ENCODE results near the gene KNDC1. TPM values are rescaled to one million over a fixed set of nuclear protein-coding genes. Genes with fewer than 3 reads are reported as not detected.
A peak's percentile ranks its signal among the peaks of the same experiment; 100 is the strongest.

KNDC1 gene
- total RNA-seq, 1 experiment from 2014 or later = 15.7 TPM

DNA sequence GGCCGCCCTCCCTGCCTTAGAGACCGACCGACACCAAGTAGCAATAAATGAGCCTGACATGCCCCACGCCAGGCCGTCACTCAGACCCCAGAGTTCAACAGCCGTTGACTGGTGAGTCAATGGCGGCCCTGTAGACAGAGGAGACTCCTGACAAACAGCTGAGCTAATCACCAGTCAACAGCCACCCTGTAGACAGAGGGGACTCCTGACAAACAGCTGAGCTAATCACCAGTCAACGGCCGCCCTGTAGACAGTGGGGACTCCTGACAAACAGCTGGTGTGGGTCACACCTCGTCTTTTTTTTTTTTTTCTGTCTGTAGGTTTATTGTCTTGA lies 16.9 kb upstream of the KNDC1 start:
- no peak overlapping the region for H3K27ac Mint-ChIP-seq

More for the DNA sequence above, 16.9 kb upstream of the KNDC1 start:
- Histone ChIP-seq H2BK120ac (ENCODE audit: low read depth, low read length, poor library complexity, severe bottlenecking) (no peak overlapping the region), H2BK15ac (ENCODE audit: low read depth, low read length) (no peak overlapping the region), H3K14ac (ENCODE audit: insufficient read depth, low read length) (no peak overlapping the region), H3K4ac (ENCODE audit: low read depth, low read length) (no peak overlapping the region), H4K91ac (ENCODE audit: insufficient read length, low read depth, low read length) (no peak overlapping the region), H3K79me1 (ENCODE audit: insufficient read depth, low read depth, low read length, poor library complexity, severe bottlenecking) (no peaks in the 10 kb centered on the region), H3K4me2 (ENCODE audit: insufficient read depth, insufficient read length, low read length) (no peak overlapping the region), H3K27me3 (ENCODE audit: insufficient read depth, low read length) (no peaks in the 10 kb centered on the region), H3K23ac (ENCODE audit: insufficient read length, low read depth, low read length) (no peak overlapping the region), H4K5ac (ENCODE audit: insufficient read length, low read depth, low read length) (no peak overlapping the region), H3K9me3 (ENCODE audit: control insufficient read depth, low read depth, low read length) (no peaks in the 10 kb centered on the region), H3K4me1 (ENCODE audit: insufficient read depth, low read length) (peaks cover 7% of the 10 kb centered on the region; the same call in 1 of the 2 replicates), H3K79me2 (ENCODE audit: insufficient read depth, low read length) (no peaks in the 10 kb centered on the region), H2BK5ac (ENCODE audit: insufficient read length, low read length) (no peak overlapping the region), H3K27ac (ENCODE audit: insufficient read length, low read depth, low read length) (no peak overlapping the region), H2AFZ (ENCODE audit: low read length) (no peak overlapping the region), H4K8ac (replicated peaks; ENCODE audit: insufficient read length, low read depth, low read length) (no peak overlapping the region), H4K20me1 (ENCODE audit: control insufficient read depth, insufficient read depth, insufficient read length) (no peaks in the 10 kb centered on the region), H3K18ac (ENCODE audit: insufficient read length, low read depth, low read length) (no peak overlapping the region), H3T11ph (ENCODE audit: low read length) (no peak overlapping the region), H3K56ac (ENCODE audit: insufficient read length, low read depth, low read length) (no peak overlapping the region), H2BK20ac (ENCODE audit: low read depth, low read length, poor library complexity, severe bottlenecking) (no peak overlapping the region), H3K23me2 (ENCODE audit: insufficient read length, low read depth, low read length, poor library complexity, severe bottlenecking) (no peaks in the 10 kb centered on the region), H3K9ac (ENCODE audit: extremely low read depth, insufficient read length, low read length) (no peak overlapping the region), H2BK12ac (ENCODE audit: insufficient read length, low read depth, low read length) (no peak overlapping the region), H2AK5ac (ENCODE audit: insufficient read length, low read length) (no peak overlapping the region)
- no peak overlapping the region for H3K4me3 Mint-ChIP-seq
- peak; percentile 24 for DNase-seq
- no CpG with 5 or more reads among the region's 10 CpGs for WGBS (ENCODE audit: extremely low coverage, insufficient read length, low lambda C conversion rate)
- TF ChIP-seq, protein P1, sequence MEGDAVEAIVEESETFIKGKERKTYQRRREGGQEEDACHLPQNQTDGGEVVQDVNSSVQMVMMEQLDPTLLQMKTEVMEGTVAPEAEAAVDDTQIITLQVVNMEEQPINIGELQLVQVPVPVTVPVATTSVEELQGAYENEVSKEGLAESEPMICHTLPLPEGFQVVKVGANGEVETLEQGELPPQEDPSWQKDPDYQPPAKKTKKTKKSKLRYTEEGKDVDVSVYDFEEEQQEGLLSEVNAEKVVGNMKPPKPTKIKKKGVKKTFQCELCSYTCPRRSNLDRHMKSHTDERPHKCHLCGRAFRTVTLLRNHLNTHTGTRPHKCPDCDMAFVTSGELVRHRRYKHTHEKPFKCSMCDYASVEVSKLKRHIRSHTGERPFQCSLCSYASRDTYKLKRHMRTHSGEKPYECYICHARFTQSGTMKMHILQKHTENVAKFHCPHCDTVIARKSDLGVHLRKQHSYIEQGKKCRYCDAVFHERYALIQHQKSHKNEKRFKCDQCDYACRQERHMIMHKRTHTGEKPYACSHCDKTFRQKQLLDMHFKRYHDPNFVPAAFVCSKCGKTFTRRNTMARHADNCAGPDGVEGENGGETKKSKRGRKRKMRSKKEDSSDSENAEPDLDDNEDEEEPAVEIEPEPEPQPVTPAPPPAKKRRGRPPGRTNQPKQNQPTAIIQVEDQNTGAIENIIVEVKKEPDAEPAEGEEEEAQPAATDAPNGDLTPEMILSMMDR (conservative IDR thresholded peaks at IDR 0.05) = no peak
- peaks cover 10 to 12% of the 10 kb centered on the region in 2 experiments for H3K9me3 Mint-ChIP-seq
- peaks cover 8 to 15% (median 11%) of the 10 kb centered on the region in 3 experiments for H3K36me3 Mint-ChIP-seq (ENCODE audit: insufficient read depth in 1 of 3, low read depth in 3 of 3)
- H3K27me3 Mint-ChIP-seq (ENCODE audit: low read depth) = peaks cover 4% of the 10 kb centered on the region; the same call in 1 of the 2 replicates
- H3K4me1 Mint-ChIP-seq = peaks cover 32 to 33% of the 10 kb centered on the region in 2 experiments

Measured in H9 (cell line).